GM19351 (cell line): Measurements from ENCODE around the gene CDC16.
A peak's percentile ranks its signal among the peaks of the same experiment; 100 is the strongest.
"Not testable (repeated sequence)": the region's sequence is repeated elsewhere in the genome, so short reads cannot be mapped to it uniquely, and the experiment has no call there.

ENCODE experiments used
- ATAC-seq: cut with Tn5 transposase; IDR thresholded peaks from one replicate; pipeline ENCODE4 v1.9.1; 2021; ENCODE audit warnings: mild to moderate bottlenecking, moderate library complexity; ENCODE audit not compliant: unreplicated experiment

CDC16 gene

DNA sequence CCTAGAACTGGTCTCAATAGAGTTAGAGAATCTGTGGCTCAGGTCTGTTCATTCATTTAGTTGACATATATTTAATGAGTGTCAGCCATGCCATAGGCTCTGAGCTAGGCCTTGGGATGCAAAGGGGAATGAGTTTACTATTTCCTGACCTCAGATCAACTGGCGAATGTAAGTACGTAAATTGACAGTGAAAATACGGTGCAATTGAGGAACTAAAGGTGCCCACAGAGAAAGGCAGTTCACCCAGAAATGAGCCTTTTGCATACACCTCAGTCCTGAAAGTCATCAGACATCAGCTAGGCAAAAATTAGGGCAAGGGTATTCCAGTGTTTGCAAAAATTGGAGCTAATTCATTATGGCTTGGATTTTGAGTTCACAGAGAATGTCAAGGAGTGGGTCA lies 26.1 kb downstream of the CDC16 start:
- ATAC-seq, result no peak

DNA sequence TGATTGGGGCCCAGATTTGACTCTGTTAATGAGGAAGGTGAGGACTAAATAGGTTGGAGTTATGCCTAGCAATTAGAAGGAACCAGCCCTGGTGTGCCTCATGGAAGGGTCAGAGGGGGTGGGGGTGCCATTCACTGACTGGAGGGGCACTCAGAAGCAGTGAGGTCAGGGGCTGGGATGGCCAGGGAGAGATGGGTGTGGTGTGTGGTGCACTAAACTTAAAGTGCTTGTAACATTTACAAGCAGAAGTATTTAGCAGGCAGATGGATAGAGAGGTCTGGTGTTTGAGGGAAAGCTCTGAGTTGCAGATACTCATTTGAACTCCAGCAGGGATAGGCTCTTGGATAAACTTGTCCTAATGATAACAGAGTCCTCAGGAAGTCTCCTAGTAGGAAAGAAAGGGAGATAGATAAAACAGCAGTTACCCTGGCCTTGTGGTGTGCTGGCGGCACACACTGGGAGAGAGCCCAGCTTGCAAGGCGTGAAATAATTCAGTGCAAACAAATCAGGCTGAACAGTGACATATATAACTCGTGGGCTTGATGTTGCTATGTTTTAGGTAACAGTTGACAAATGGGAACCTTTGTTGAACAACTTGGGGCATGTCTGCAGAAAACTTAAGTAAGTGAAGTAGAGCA lies 26.8 kb downstream of the CDC16 start:
- no peak for ATAC-seq

GRCh38 chr13:114263578-114263977 lies 28.9 kb downstream of the CDC16 start:
- no peak for ATAC-seq

DNA sequence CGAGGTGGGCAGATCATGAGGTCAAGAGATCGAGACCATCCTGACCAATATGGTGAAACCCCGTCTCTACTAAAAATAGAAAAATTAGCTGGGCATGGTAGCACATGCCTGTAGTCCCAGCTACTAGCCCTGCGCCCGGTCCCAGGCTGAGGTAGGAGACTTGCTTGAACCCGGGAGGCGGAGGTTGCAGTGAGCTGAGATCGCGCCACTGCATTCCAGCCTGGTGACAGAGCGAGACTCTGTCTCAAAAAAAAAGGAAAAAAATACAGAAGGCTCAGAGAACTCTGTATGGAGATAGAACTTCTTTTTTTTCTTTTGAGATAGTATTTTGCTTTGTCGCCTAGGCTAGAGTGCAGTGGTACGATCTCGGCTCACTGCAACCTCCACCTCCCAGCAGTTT lies 29.6 kb downstream of the CDC16 start:
- ATAC-seq, result not testable (repeated sequence)

GRCh38 chr13:114264886-114265611 lies 30.4 kb downstream of the CDC16 start:
- no peak for ATAC-seq

DNA sequence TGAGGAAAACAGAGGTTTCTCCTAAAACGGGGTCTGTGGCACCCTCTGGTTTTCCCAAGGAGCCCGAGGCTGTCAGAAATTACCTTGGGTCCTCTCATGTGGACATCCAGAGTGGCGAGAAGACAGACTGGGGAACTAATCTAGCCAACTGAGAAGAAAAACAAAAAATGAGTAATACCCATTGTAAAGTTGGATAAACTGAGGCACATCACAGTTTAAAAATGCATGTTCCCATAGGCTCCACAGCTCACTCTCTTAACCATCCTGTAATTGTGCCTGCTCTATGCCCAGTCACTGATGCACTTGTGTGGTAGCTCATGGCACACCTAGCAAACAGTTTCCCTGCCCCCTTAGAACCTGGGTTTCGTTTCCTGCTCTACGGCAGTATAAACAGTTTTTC lies 31.5 kb downstream of the CDC16 start:
- no peak for ATAC-seq

DNA sequence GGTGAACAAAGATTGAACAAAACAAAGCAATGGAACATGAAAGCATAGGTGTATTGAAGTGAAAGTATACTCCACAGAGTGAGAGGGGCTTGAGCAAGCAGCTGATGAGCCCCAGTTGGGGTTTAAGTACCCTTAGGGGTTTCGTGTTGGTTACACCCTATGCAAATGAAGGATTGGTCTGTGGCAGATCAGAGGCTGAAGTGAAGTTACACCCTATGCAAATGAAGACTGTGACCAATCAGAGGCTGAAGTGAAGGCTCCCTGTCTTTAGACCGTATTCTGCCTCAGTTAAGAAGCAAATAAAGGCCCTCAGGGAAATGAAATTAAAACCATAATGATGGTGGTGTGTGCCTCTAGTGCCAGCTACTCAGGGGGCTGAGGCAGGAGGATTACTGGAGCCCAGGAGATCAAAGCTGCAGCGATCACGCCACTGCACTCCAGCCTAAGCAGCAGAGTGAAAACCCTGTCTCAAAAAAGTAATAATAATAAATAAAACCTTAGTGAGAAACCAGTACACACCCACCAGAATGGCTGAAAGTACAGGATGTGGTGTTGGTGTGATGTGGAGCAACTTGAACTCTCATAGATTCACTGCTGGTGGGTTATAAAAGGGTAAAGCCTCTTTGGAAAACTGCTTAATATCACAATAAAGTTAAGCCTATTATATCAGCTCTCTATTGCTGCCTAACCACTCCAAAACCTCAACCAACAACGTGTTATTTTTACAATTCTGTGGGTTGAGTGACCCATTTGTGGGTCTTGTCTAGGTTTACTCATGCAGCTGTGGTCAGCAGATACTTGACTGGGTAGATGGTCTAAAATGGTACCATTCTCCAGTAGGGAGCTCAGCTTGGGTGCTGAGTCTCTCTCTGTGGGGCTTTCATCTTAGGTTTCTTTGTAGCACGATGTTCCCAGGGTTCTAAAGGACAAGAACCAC lies 33.9 kb downstream of the CDC16 start:
- no peak for ATAC-seq

- no peak for ATAC-seq
Observed at GRCh38 chr13:114269281-114269770, 34.6 kb downstream of the CDC16 start.

- ATAC-seq, result no peak
Observed at GRCh38 chr13:114272977-114273376, 38.3 kb downstream of the CDC16 start.

- no peak for ATAC-seq
Observed at GRCh38 chr13:114275304-114275703, 40.6 kb downstream of the CDC16 start.

GRCh38 chr13:114279146-114279545 lies 44.4 kb downstream of the CDC16 start:
- no peak for ATAC-seq

- ATAC-seq, result no peak
Observed at GRCh38 chr13:114279758-114280355, 45.2 kb downstream of the CDC16 start.

DNA sequence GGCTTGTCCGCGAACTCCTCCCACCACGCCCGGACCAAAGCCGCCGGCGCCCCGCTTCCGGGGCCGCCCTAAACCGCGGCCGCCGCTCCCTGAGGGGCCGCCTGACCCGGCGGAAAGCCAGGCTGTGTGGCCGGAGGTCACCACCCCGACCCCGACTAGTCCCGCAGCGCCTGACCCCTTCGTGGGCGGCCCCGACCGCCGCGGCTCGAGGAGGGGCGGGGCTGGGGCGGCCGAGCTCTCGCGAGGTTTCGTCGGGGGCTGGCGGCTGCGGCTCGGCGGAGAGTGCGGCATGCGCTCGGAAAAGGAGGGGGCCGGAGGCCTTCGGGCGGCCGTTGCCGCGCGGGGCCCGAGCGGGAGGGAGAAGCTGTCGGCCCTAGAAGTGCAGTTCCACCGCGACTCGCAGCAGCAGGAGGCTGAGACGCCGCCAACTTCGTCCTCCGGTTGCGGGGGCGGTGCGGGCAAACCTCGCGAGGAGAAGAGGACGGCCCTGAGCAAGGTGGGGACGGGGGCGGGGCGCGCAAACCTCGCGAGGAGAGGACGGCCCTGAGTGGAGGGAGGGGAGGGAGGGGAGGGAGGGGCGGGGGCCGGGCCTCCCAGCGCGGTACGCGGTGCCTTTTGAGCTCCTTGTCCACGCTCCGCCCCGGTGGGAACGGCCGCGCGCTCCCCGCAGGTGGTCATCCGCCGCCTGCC lies 46.8 kb downstream of the CDC16 start, which contains the start of gene UPF3A:
Gene UPF3A, plus strand, starts transcription at position 251 of the 690 bp plus-strand sequence. Its CDS starts 39 bp downstream, at position 290.
- ATAC-seq, result peak; percentile 66

DNA sequence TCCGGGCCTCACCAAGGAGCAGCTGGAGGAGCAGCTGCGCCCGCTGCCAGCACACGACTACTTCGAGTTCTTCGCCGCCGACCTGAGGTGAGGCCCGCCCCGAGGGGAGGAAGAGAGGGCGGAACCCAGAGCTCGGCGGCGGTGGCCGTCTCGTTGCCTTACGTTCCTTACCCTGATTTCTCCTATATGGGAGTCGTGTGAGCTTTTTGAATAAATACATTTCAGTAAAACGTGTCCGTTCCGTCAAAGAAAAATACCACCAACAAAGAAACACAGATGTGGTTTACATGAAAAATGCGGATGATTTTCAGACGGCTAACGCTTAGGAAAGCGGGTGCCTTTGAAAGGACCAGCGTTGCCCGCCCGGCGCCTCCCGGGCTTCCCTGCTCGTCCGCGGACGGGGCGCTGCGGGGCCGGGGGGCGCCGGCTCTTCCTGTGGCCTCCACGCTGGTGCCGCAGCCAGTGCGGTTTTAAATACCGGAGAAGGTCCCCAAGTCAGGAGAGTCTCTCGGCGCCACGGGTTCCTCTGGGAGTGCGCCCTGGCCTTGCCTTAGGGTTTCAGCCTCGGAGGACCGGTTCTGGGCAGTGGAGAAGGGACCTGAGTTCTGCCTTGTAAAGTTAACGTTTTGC lies 47.5 kb downstream of the CDC16 start:
- peak; percentile 51 for ATAC-seq

DNA sequence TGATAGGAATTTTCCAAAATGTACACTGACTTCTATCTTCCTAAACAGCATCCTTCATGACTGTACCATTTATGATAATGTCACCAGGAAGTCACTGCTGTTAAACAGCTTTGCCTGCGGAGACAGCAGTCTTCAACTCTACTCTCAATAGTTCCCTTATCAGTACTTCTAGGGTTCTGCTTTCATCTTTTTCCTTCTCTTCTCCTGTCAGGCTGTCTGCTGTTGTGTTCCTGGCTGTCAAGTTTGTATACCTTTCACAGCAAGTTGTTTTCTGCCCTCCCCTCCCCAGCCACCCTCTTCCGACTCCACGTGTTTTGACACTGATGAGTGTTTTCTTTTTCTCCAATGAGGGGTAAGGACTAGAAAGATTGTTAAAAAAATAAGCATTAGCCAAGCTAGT lies 48.9 kb downstream of the CDC16 start:
- no peak for ATAC-seq

DNA sequence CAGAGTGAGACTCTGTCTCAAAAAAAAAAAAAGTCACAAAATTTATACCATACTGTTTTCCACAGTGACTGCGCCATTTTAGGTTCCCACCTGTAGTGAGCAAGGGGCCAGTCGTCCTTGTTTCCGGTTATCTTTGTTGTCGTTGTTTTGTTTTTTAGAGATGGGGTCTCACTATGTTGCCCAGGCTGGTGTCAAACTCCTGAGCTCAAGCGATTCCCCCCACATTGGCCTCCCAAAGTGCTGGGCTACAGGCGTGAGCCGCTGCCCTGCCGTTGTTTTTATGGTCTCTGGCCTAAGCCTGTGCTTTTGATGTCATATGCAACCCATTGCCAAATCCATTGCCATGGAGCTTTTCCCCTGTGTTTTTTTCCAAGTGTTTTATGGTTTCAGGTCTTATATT lies 50.0 kb downstream of the CDC16 start:
- ATAC-seq, result no peak

GRCh38 chr13:114285166-114285808 lies 50.6 kb downstream of the CDC16 start:
- no peak for ATAC-seq

DNA sequence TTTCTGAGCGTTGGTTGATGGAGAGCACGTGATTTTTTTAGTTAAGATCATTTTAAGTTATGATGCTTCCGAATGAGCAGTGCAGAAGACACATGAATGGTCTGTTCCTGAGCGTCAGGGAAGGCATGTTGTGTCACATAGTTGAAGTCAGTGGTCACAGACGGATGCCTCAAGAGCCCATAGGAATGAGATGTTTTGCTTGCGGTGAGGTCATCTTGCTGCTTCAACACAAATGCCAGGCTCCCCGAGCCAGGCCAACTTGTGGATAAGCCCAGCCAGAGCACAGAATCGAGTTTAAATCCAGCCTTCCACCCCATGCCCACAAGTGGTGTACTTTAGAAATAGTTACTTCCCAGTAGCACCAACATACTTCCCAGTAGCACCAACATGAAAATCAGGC lies 52.1 kb downstream of the CDC16 start:
- ATAC-seq, result no peak

- ATAC-seq, result no peak
Observed at GRCh38 chr13:114288157-114288591, 53.5 kb downstream of the CDC16 start.
